PFSK-1 (cell line): ENCODE measurements around the gene RBMS3.

Experiments used
- FOXP2 ChIP-seq: optimal IDR thresholded peaks from 2 replicates; pipeline ENCODE3; 2011; ENCODE audit warnings: borderline replicate concordance, control low read depth, inconsistent platforms; ENCODE audit not compliant: insufficient read depth; ENCODE audit errors: extremely low read length, extremely low read depth
- POLR2AphosphoS5 ChIP-seq: IDR thresholded peaks from 2 replicates; pipeline ENCODE4 v1.6.1; 2012; ENCODE audit warnings: low read depth, mild to moderate bottlenecking, control low read depth, low read length, moderate library complexity
- SIN3A ChIP-seq: IDR thresholded peaks from 2 replicates; pipeline ENCODE4 v1.6.1; 2012; ENCODE audit warnings: mild to moderate bottlenecking, low read length, moderate library complexity, borderline replicate concordance; ENCODE audit not compliant: insufficient read depth
- TAF1 ChIP-seq: IDR thresholded peaks from 2 replicates; pipeline ENCODE4 v1.6.1; 2012; ENCODE audit warnings: low read length, control low read depth, borderline replicate concordance; ENCODE audit not compliant: insufficient read depth
- TF ChIP-seq, protein P1 (sequence below), 2 experiments: IDR thresholded peaks; 2 replicates each; pipeline versions ENCODE4 v1.6.1 to v1.8.0; 2011 to 2012; ENCODE audit warnings: low read depth in 2 of 2, low read length in 2 of 2, control low read depth in 1 of 2, inconsistent platforms in 1 of 2, mild to moderate bottlenecking in 1 of 2, moderate library complexity in 1 of 2; ENCODE audit not compliant: insufficient read depth in 1 of 2

RBMS3 gene

DNA sequence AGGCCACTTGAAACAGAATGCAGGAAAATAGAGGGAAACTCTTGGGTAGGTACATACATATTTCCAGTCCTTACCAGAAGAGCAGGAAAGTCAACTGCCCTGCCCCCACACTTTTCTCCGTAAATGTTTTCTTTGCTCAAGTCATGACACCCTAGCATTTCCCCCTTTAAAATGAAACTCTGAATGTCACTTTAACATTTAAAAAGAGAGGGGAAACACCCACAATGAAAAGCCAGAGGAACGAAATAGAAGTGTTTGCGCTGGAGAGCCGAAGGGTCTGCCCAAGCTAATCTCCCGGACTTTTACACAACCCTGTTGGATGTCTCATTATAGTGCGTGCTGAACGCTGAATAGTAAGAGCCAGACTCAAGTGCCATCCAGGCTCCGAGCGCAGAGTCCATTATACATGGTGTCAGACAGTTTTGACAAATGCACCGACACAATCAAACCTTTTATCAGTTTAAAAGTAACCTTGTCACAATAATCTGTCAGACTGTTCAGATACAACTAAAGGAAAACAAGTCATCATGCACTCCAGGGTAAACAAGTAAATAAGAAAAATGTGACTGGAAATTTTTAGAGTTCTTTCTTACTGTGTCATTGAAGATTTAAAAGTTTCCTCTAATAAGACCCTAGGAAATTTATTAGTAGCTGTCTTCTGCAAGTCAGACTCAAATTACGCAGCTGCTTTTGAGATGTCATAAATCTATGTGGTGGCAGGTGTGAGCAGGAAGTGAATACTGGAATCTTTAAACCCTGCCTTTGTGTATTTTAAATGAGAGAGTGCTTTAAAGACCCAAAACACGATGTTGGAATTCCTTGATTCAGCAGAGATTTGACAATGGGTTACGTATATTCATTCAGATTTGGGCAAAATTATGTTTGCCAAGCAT, 159.8 kb downstream of the RBMS3 start:
- TF ChIP-seq SIN3A, result no peak

- TF ChIP-seq SIN3A (no peak), FOXP2 (no peak), POLR2AphosphoS5 (no peak), TAF1 (no peak)
- TF ChIP-seq, protein P1, sequence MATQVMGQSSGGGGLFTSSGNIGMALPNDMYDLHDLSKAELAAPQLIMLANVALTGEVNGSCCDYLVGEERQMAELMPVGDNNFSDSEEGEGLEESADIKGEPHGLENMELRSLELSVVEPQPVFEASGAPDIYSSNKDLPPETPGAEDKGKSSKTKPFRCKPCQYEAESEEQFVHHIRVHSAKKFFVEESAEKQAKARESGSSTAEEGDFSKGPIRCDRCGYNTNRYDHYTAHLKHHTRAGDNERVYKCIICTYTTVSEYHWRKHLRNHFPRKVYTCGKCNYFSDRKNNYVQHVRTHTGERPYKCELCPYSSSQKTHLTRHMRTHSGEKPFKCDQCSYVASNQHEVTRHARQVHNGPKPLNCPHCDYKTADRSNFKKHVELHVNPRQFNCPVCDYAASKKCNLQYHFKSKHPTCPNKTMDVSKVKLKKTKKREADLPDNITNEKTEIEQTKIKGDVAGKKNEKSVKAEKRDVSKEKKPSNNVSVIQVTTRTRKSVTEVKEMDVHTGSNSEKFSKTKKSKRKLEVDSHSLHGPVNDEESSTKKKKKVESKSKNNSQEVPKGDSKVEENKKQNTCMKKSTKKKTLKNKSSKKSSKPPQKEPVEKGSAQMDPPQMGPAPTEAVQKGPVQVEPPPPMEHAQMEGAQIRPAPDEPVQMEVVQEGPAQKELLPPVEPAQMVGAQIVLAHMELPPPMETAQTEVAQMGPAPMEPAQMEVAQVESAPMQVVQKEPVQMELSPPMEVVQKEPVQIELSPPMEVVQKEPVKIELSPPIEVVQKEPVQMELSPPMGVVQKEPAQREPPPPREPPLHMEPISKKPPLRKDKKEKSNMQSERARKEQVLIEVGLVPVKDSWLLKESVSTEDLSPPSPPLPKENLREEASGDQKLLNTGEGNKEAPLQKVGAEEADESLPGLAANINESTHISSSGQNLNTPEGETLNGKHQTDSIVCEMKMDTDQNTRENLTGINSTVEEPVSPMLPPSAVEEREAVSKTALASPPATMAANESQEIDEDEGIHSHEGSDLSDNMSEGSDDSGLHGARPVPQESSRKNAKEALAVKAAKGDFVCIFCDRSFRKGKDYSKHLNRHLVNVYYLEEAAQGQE (IDR thresholded peaks at IDR 0.05; ENCODE audit: insufficient read depth in 1 of 2, low read depth in 2 of 2, low read length in 2 of 2), result no peak
Observed at GRCh38 chr3:29441422-29441821, 160.6 kb downstream of the RBMS3 start.

DNA sequence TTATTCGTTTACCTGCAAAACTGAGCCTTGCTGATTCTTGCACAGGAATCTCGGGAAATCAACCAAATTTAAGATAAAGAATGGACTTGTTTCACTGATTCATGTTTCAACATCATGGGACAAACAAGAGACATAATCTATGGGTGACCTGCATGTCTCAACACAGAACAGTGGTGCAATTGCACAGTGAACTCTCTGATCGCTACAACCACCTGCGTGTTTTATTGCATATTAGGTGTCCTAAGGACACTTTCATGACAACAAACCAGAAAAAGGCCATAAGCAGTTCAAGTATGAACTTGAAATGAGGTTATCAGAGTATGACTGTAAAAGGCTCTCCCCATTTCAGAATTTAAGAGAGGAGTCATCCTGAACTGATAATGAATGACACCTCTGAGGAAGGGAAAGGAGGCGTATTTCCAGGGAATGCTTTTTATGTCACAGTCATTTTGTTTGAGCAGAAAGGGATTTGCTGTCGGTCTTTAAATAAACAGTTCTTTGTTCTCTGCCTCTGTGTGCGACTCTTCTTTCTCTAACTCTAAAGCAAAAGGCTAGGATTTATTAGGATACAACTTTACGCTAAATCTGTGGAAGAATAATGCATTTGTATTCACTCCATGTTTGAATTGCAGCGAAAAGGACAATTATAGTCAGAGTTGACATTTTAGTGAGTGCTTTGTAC, 167.2 kb downstream of the RBMS3 start:
- TF ChIP-seq SIN3A (no peak), TAF1 (no peak)

DNA sequence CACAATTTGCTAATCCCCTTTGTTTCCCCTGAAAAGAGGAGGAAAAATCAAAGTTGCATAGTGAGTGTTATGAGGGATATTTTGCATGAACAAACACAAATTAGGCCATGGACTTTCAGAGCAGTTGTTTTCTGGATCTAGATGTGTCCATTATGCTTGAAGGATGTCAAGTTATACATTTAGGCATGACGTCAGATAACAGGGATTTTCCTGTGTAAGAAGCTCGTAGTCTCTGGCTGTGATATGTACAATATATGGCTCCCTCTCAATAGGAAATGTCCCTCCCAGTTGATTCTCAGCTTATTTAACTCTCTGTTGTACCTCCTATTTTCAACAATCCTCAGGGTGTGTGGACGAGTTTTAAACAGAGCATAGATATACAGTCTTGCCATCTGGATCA, 171.0 kb downstream of the RBMS3 start:
- TF ChIP-seq TAF1, result no peak
- TF ChIP-seq, protein P1 (IDR thresholded peaks at IDR 0.05; ENCODE audit: insufficient read depth in 1 of 2, low read depth in 2 of 2, low read length in 2 of 2), result no peak
- no peak for TF ChIP-seq FOXP2
- TF ChIP-seq POLR2AphosphoS5, result no peak
- no peak for TF ChIP-seq SIN3A

GRCh38 chr3:29452934-29453283, 172.0 kb downstream of the RBMS3 start:
- TF ChIP-seq POLR2AphosphoS5, result no peak
- no peak for TF ChIP-seq FOXP2
- no peak for TF ChIP-seq SIN3A
- no peak for TF ChIP-seq TAF1
- TF ChIP-seq, protein P1 (IDR thresholded peaks at IDR 0.05; ENCODE audit: insufficient read depth in 1 of 2, low read depth in 2 of 2, low read length in 2 of 2), result no peak
